ENCODE results near the gene CAND1. TPM values are rescaled to one million over a fixed set of nuclear protein-coding genes. Genes with fewer than 3 reads are reported as not detected.

The CAND1 gene
- total RNA-seq, 1 experiment from 2014 or later: 230 TPM

GRCh38 chr12:67331828-67332227 is 62.7 kb downstream of the CAND1 start:
- Histone ChIP-seq H3K4me1 (ENCODE audit: insufficient read depth, low read length) (no peaks in the 10 kb centered on the region), H3K4ac (ENCODE audit: low read depth, low read length) (no peak overlapping the region), H3K27ac (ENCODE audit: insufficient read length, low read depth, low read length) (no peak overlapping the region), H4K8ac (replicated peaks; ENCODE audit: insufficient read length, low read depth, low read length) (no peak overlapping the region), H4K91ac (ENCODE audit: insufficient read length, low read depth, low read length) (no peak overlapping the region), H3K9me3 (ENCODE audit: control insufficient read depth, low read depth, low read length) (no peaks in the 10 kb centered on the region), H3K9ac (ENCODE audit: extremely low read depth, insufficient read length, low read length) (no peak overlapping the region), H3K27me3 (ENCODE audit: insufficient read depth, low read length) (no peaks in the 10 kb centered on the region), H3K18ac (ENCODE audit: insufficient read length, low read depth, low read length) (no peak overlapping the region), H3K14ac (ENCODE audit: insufficient read depth, low read length) (no peak overlapping the region), H4K5ac (ENCODE audit: insufficient read length, low read depth, low read length) (no peak overlapping the region), H3K79me2 (ENCODE audit: insufficient read depth, low read length) (no peaks in the 10 kb centered on the region), H3K56ac (ENCODE audit: insufficient read length, low read depth, low read length) (no peak overlapping the region), H2BK20ac (ENCODE audit: low read depth, low read length, poor library complexity, severe bottlenecking) (no peak overlapping the region), H2AFZ (ENCODE audit: low read length) (no peak overlapping the region), H3K4me2 (ENCODE audit: insufficient read depth, insufficient read length, low read length) (no peak overlapping the region), H3K23me2 (ENCODE audit: insufficient read length, low read depth, low read length, poor library complexity, severe bottlenecking) (no peaks in the 10 kb centered on the region), H4K20me1 (ENCODE audit: control insufficient read depth, insufficient read depth, insufficient read length) (no peaks in the 10 kb centered on the region), H2AK5ac (ENCODE audit: insufficient read length, low read length) (no peak overlapping the region), H2BK12ac (ENCODE audit: insufficient read length, low read depth, low read length) (no peak overlapping the region), H3K79me1 (ENCODE audit: insufficient read depth, low read depth, low read length, poor library complexity, severe bottlenecking) (no peaks in the 10 kb centered on the region), H3K23ac (ENCODE audit: insufficient read length, low read depth, low read length) (no peak overlapping the region), H2BK5ac (ENCODE audit: insufficient read length, low read length) (no peak overlapping the region), H2BK120ac (ENCODE audit: low read depth, low read length, poor library complexity, severe bottlenecking) (no peak overlapping the region), H3T11ph (ENCODE audit: low read length) (no peak overlapping the region), H2BK15ac (ENCODE audit: low read depth, low read length) (no peak overlapping the region)
- Mint-ChIP-seq H3K9me3 (no peaks in the 10 kb centered on the region; a peak in 1 of 5 replicates), H3K27ac (no peak overlapping the region), H3K27me3 (ENCODE audit: low read depth) (no peaks in the 10 kb centered on the region), H3K36me3 (ENCODE audit: insufficient read depth in 1 of 3, low read depth in 3 of 3) (no peaks in the 10 kb centered on the region), H3K4me1 (no peaks in the 10 kb centered on the region), H3K4me3 (no peak overlapping the region)
- no peak for DNase-seq
- no peak for TF ChIP-seq CTCF (conservative IDR thresholded peaks at IDR 0.05)

Measured in H9 (cell line).